Pancreas (tissue), 10 donors: Measurements from ENCODE around the gene FARS2. TPM values are rescaled to one million over a fixed set of nuclear protein-coding genes. Genes with fewer than 3 reads are reported as not detected.

Experiments used
- ATAC-seq, 4 donors: fragments of 200-7000 bp; cut with Tn5 transposase; one replicate each; pipeline versions ENCODE4 v1.8.0 to v1.9.1; 2020; ENCODE audit warnings: mild to moderate bottlenecking in 4 of 4, moderate library complexity in 4 of 4
- DNase-seq, 6 donors: peaks; one replicate each; pipeline ENCODE4 v3.0.0-alpha.2; 2020
- FAIRE-seq: peaks from 2 replicates; lab custom pipeline; 2012; peaks lifted over from hg19 to GRCh38; lab: Jason Lieb, UNC
- H3K27ac ChIP-seq, 4 donors: fragments of 200-600 bp; sonication (generic); 1 replicate in 3 of 4; 2 replicates in 1 of 4; pipeline versions ENCODE4 v1.5.0 to v1.8.0; 2020
- H3K27me3 ChIP-seq, 4 donors: fragments of 200-600 bp; one replicate each; pipeline ENCODE4 v1.8.0; 2021
- H3K36me3 ChIP-seq, 3 donors: fragments of 200-600 bp; sonication (generic) in 1 of 3; one replicate each; pipeline versions ENCODE4 v1.5.0 to v1.8.0; 2020 to 2021
- H3K4me1 ChIP-seq, 3 donors: fragments of 200-600 bp; one replicate each; pipeline ENCODE4 v1.8.0; 2021
- H3K4me3 ChIP-seq, 4 donors: fragments of 200-600 bp; sonication (generic) in 2 of 4; one replicate each; pipeline versions ENCODE4 v1.5.0 to v1.8.0; 2020 to 2021
- H3K9me3 ChIP-seq, 4 donors: fragments of 200-600 bp; one replicate each; pipeline ENCODE4 v1.8.0; 2021
- CTCF ChIP-seq, 4 donors: fragments of 200-600 bp; sonication (generic) in 3 of 4; IDR thresholded peaks; one replicate each; pipeline versions ENCODE4 v1.5.0 to v1.8.0; 2021; ENCODE audit warnings: antibody characterized with exemption in 4 of 4
- WGBS, 2 donors: extraction: QIAGEN DNeasy Blood & Tissue Kit; methylation state at CpG; one replicate each; pipeline ENCODE4 v1.1.7; 2013; 5-methylcytosine and 5-hydroxymethylcytosine counted together
- intact Hi-C, 3 donors: fragments of 100-400 bp; cut with DNase I; formaldehyde crosslinking; loops; one replicate each; pipeline versions ENCODE4 v1.11.1 to v1.14.2; 2022
- polyA plus RNA-seq, 2 donors: library from polyadenylated mRNA; stranded (reverse); fragments of 200-250 nt; gene quantifications; one replicate each; pipeline ENCODE4 v1.2.3, GENCODE V29; 2013
- total RNA-seq, 6 donors: library from RNA; stranded (reverse); fragmentation: NEBNext Ultra II Directional in 4 of 6; extraction: Animal tissue kit (Norgen Biotek cat#: 25700) in 4 of 6; gene quantifications; one replicate each; pipeline versions ENCODE4 v1.2.1 to v1.2.4, GENCODE V29; 2021 to 2023
- donor health status: healthy with polysubstance abuse.
- donor health status: DM: no; HTN: no; CAD: no; lungs with moderate emphysema.
- donor health status: DM: no; HTN: no; CAD: no.
- donor health status: control.
- donor health status: control.
- donor health status: Bipolar disorder and iron deficiency.
- donor health status: DM: yes; HTN: yes; CAD: no.
- donor health status: DM: no; HTN: no; CAD: no.
- donor health status: DM: no; HTN: no; CAD: no.
- donor health status: DM: yes; HTN: yes; CAD: no.

FARS2 gene
- total and polyA plus RNA-seq, 8 donors = 4.1 to 10.3 (median 7.5) TPM

DNA sequence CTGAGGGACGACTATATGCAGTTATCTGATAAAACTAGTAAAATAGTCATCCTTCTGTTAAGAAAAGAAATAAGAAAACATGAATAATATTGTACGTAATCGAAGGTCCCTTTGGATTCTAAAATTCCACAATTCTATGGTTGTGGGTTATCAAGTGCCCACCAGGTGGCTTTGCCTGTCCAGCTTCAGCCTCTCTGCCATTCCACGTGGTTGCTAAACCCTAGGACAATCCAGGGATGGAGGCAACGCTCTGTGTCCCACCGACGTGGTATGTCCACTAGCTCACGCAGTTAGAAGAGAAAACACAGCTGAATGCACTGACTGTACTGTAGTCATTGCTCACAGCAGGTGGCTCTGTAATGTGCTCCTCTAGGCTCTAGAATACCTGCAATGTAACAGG lies 349.3 kb downstream of the FARS2 start:
- no peak for DNase-seq
- H3K27me3 ChIP-seq = no peaks in the 10 kb centered on the region
- WGBS, 2 donors = 94% methylated on average over 8 of the region's 8 CpGs
- no peak for ATAC-seq
- H3K4me1 ChIP-seq = no peaks in the 10 kb centered on the region
- H3K36me3 ChIP-seq = no peaks in the 10 kb centered on the region
- H3K4me3 ChIP-seq = no peak overlapping the region
- H3K9me3 ChIP-seq = no peaks in the 10 kb centered on the region
- no peak for FAIRE-seq
- no peak overlapping the region for H3K27ac ChIP-seq
- intact Hi-C loops = no loop called here
- TF ChIP-seq CTCF (IDR thresholded peaks at IDR 0.05) = no peak

DNA sequence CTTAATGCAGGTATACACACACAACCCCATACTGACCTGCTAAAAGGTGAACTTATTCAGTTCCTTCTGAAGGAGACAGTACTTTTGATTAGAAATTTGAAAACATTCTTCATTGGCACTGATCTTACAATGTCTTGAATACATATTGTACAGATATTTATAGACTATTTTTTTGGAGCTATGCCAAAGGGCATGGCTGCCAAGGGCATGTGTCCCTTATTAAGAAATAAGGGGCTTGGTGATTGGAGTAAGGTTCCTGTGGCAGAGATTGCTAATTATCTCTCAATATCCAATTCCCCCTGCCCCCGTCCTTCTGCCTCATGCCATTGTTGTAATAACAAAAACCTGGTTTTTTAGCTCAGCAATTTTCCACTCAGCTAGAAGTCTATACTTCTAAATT lies 355.9 kb downstream of the FARS2 start:
- ATAC-seq = no peak
- 94 to 96% methylated on average over 1 of the region's 1 CpG for WGBS, 2 donors
- no peak for TF ChIP-seq CTCF (IDR thresholded peaks at IDR 0.05)

DNA sequence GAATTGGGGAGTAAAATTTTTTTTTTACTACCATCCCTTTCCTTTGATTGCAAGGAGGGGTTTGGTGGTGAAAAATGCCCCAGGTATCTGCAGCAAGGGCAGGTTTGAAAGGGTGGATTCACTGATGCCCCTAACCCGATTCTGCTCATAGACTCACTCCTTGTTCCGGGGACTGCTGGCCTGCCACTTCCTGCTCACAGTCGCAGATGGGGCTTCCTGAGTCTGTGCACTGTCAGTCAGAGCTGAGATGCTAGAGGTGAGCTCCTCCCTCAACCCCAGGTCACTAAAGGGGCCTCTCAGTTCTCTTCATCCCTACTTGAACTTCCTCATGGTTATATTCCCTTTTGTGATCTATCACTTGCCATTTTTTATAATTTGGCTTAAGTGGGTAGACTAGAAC lies 357.9 kb downstream of the FARS2 start:
- Histone ChIP-seq H3K36me3 (no peaks in the 10 kb centered on the region), H3K9me3 (no peaks in the 10 kb centered on the region), H3K4me1 (no peaks in the 10 kb centered on the region), H3K27me3 (no peaks in the 10 kb centered on the region), H3K4me3 (no peak overlapping the region), H3K27ac (no peak overlapping the region)
- FAIRE-seq (no peak), DNase-seq (no peak), ATAC-seq (no peak)
- intact Hi-C loops = no loop called here
- 90% methylated on average over 3 of the region's 3 CpGs for WGBS, 2 donors
- no peak for TF ChIP-seq CTCF (IDR thresholded peaks at IDR 0.05)

More for the DNA sequence above, 355.9 kb downstream of the FARS2 start:
- H3K36me3 ChIP-seq = no peaks in the 10 kb centered on the region
- H3K4me3 ChIP-seq = no peak overlapping the region
- H3K27ac ChIP-seq = no peak overlapping the region
- no peaks in the 10 kb centered on the region for H3K9me3 ChIP-seq
- no peak for DNase-seq
- intact Hi-C loops = no loop called here
- H3K27me3 ChIP-seq = no peaks in the 10 kb centered on the region
- FAIRE-seq = no peak
- H3K4me1 ChIP-seq = no peaks in the 10 kb centered on the region

DNA sequence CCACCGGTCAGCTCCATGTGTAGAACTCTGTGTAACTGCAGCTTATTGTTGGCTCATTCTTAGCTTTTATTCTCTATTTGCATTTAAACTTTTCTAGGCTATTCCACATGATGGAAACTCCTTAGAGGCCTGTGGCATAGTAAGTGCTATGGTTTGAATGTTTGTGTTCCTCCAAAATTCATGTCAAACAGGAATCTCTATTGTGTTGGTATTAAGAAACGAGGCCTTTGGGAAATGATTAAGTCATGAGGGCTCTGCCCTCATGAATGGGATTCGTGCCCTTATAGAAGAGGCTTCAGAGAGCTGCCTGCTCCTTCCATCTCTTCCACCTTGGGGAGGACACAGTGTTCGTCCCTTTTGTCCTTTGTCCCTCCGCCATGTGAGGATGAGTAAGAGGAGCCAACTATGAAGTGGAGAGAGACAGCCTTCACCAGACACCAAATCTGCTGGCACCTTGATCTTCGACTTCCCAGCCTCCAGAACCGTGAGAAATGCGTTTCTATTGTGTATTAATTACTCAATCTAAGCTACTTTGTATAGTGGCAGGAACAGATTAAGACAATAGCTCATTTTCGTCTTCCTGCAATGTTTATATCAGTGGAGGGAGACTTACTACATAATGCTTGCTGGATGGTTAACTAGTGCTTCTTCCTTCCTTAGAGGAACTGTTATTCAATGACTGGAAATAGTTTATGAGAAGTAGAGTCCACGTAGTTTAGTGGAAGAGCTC lies 361.1 kb downstream of the FARS2 start:
- DNase-seq (no peak), ATAC-seq (no peak), FAIRE-seq (no peak)
- no peak for TF ChIP-seq CTCF (IDR thresholded peaks at IDR 0.05)
- H3K36me3 ChIP-seq = no peaks in the 10 kb centered on the region
- H3K4me1 ChIP-seq = no peaks in the 10 kb centered on the region
- intact Hi-C loops = no loop called here
- H3K27ac ChIP-seq = no peak overlapping the region
- WGBS, 2 donors = 79 to 94% methylated on average over 10 of the region's 10 CpGs
- H3K9me3 ChIP-seq = no peaks in the 10 kb centered on the region
- H3K4me3 ChIP-seq = no peak overlapping the region
- no peaks in the 10 kb centered on the region for H3K27me3 ChIP-seq

DNA sequence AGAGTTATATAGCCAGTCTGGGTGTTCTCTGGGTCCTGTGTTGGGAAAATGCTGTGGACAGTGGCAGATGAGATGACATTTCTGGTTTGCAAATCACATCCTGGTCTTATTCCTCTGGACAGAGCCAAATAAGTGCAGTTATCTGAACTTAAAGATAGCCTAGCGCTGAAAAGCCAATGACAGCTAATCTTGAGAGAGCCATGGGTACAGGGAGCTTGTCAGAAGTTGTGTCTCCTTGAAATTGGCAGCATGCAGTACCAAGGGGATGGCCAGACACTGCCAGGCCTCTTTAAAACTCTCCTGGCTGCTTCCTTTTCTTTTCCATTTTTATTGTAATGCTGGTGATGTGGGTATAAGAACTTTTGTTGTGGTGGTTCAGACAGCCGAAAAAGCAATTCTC lies 362.5 kb downstream of the FARS2 start:
- FAIRE-seq (no peak), ATAC-seq (no peak)
- WGBS, 2 donors = 84 to 86% methylated on average over 2 of the region's 2 CpGs

More for the DNA sequence above, 362.5 kb downstream of the FARS2 start:
- DNase-seq = no peak
- H3K36me3 ChIP-seq = no peaks in the 10 kb centered on the region
- no peak overlapping the region for H3K27ac ChIP-seq
- H3K9me3 ChIP-seq = no peaks in the 10 kb centered on the region
- H3K27me3 ChIP-seq = no peaks in the 10 kb centered on the region
- TF ChIP-seq CTCF (IDR thresholded peaks at IDR 0.05) = no peak
- no peaks in the 10 kb centered on the region for H3K4me1 ChIP-seq
- no peak overlapping the region for H3K4me3 ChIP-seq
- intact Hi-C loops = no loop called here
